ENCODE results near the gene UBN1.

The UBN1 gene

GRCh38 chr16:4846901-4847773 lies at the start of gene UBN1, which contains the start of gene GLYR1:
Gene UBN1, plus strand, starts transcription at chr16:4847481. Its CDS starts 5,437 bp downstream, at chr16:4852918.
Gene GLYR1, minus strand, starts transcription at chr16:4847288. Its CDS starts 23 bp downstream, at chr16:4847265.
- peak; percentile 95 for ATAC-seq
- TF ChIP-seq ZFP3 (CRISPR knock-in tag; IDR thresholded peaks at IDR 0.05): no peak
- TF ChIP-seq CSRNP3 (CRISPR knock-in tag; IDR thresholded peaks at IDR 0.05): no peak
- TF ChIP-seq ZFP30 (CRISPR knock-in tag; IDR thresholded peaks at IDR 0.05): no peak
- TF ChIP-seq ESRRG (CRISPR knock-in tag; IDR thresholded peaks at IDR 0.05): no peak
- no peak for TF ChIP-seq TOX (CRISPR knock-in tag; IDR thresholded peaks at IDR 0.05; ENCODE audit: borderline replicate concordance)
- no peak for TF ChIP-seq PATZ1 (CRISPR knock-in tag; IDR thresholded peaks at IDR 0.05; ENCODE audit: borderline replicate concordance)
- TF ChIP-seq TSHZ2 (CRISPR knock-in tag; IDR thresholded peaks at IDR 0.05): no peak
- no peak for TF ChIP-seq SNAI2 (CRISPR knock-in tag; IDR thresholded peaks at IDR 0.05)
- TF ChIP-seq CREB5 (CRISPR knock-in tag; IDR thresholded peaks at IDR 0.05; ENCODE audit: low read depth): no peak
- TF ChIP-seq ZNF8 (CRISPR knock-in tag; IDR thresholded peaks at IDR 0.05): no peak
- no peak for TF ChIP-seq BACH2 (CRISPR knock-in tag; IDR thresholded peaks at IDR 0.05; ENCODE audit: borderline replicate concordance)
- no peak for TF ChIP-seq ISL1 (CRISPR knock-in tag; IDR thresholded peaks at IDR 0.05)
- TF ChIP-seq RARB (CRISPR knock-in tag; IDR thresholded peaks at IDR 0.05): no peak
- no peak for TF ChIP-seq ZNF70 (CRISPR knock-in tag; IDR thresholded peaks at IDR 0.05)
- TF ChIP-seq ZNF565 (CRISPR knock-in tag; conservative IDR thresholded peaks at IDR 0.05; ENCODE audit: low read depth): no peak
- TF ChIP-seq POU6F1 (CRISPR knock-in tag; IDR thresholded peaks at IDR 0.05; ENCODE audit: borderline replicate concordance, low read depth): no peak
- no peak for TF ChIP-seq PPARA (CRISPR knock-in tag; IDR thresholded peaks at IDR 0.05; ENCODE audit: borderline replicate concordance)
- no peak for TF ChIP-seq TCF4 (CRISPR knock-in tag; IDR thresholded peaks at IDR 0.05; ENCODE audit: borderline replicate concordance)
- no peak for TF ChIP-seq GLIS3 (CRISPR knock-in tag; IDR thresholded peaks at IDR 0.05)

- no peak for ATAC-seq
- no peak for TF ChIP-seq ESRRG (CRISPR knock-in tag; IDR thresholded peaks at IDR 0.05)
- no peak for TF ChIP-seq TOX (CRISPR knock-in tag; IDR thresholded peaks at IDR 0.05; ENCODE audit: borderline replicate concordance)
- TF ChIP-seq ZFP30 (CRISPR knock-in tag; IDR thresholded peaks at IDR 0.05): no peak
- TF ChIP-seq ZNF565 (CRISPR knock-in tag; conservative IDR thresholded peaks at IDR 0.05; ENCODE audit: low read depth): no peak
- no peak for TF ChIP-seq CSDC2 (CRISPR knock-in tag; IDR thresholded peaks at IDR 0.05)
- TF ChIP-seq RARB (CRISPR knock-in tag; IDR thresholded peaks at IDR 0.05): no peak
- TF ChIP-seq TSHZ2 (CRISPR knock-in tag; IDR thresholded peaks at IDR 0.05): no peak
Observed at GRCh38 chr16:4797805-4798252, 49.5 kb upstream of the UBN1 start.
